ENCODE results near the gene WDR20.
"Not testable (repeated sequence)": the region's sequence is repeated elsewhere in the genome, so short reads cannot be mapped to it uniquely, and the experiment has no call there.

Gene WDR20

GRCh38 chr14:102222009-102222575, 82.4 kb downstream of the WDR20 start:
- no peak for DNase-seq

DNA sequence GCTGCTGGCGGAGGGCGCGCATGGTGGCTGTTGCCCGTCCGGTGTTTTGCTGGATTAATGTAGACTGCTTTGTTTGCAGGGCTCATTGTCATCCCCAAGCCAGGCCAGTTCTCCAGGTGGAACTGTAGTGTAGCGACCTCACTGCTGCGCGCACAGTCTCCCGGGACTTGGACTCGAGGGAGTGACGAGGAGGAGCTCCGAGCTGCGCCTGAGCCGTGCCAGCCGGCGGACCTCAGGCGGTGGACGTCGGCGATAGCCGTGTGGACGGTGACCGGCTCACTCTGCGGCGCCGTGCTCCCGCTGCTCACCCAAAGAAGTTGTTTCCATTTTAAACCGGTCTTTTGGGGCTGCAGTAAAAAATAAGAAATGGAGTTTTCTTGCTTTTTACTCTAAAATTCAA, 83.1 kb downstream of the WDR20 start:
- no peak for DNase-seq

DNA sequence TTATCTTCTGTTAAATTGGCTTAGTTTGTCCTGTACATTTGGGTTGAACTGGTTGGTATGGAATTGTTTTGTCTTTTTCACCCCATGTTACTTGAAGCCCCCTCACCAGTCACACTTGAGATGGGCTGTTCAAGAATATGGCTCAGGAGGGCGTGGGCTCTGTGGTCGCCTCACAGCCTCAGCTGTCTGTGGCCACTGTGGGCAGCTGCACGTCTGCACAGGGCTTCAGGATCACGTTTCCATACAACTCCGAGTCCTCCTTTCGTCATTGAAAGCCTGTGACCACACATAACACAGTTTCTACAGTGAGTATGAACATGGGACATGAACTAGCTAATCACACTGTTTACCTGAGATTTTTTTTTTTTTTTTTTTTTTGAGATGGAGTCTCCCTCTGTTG, 84.0 kb downstream of the WDR20 start:
- no peak for DNase-seq

DNA sequence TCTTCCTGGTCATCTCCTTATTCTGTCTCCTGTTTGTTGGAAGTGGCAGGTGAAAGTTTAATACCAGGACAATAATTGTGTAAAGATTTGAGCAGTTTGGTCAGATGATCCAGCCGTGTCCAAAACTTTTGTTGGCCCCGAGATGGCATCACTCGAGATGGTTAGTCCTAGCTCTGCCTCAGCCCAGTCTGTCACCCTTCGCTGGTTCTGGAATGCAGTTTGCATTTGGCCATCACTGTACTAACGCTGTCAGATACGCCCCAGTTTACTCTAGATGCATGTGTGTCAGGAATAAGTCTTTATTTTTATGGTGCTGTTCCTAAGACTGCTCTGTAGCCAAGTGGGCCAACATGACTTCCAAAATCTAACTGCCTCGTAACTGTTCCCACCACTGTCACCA, 85.7 kb downstream of the WDR20 start:
- DNase-seq: no peak

- DNase-seq: no peak
Observed at GRCh38 chr14:102225936-102226335, 86.2 kb downstream of the WDR20 start.

GRCh38 chr14:102226356-102227125, 86.8 kb downstream of the WDR20 start:
- DNase-seq: no peak

DNA sequence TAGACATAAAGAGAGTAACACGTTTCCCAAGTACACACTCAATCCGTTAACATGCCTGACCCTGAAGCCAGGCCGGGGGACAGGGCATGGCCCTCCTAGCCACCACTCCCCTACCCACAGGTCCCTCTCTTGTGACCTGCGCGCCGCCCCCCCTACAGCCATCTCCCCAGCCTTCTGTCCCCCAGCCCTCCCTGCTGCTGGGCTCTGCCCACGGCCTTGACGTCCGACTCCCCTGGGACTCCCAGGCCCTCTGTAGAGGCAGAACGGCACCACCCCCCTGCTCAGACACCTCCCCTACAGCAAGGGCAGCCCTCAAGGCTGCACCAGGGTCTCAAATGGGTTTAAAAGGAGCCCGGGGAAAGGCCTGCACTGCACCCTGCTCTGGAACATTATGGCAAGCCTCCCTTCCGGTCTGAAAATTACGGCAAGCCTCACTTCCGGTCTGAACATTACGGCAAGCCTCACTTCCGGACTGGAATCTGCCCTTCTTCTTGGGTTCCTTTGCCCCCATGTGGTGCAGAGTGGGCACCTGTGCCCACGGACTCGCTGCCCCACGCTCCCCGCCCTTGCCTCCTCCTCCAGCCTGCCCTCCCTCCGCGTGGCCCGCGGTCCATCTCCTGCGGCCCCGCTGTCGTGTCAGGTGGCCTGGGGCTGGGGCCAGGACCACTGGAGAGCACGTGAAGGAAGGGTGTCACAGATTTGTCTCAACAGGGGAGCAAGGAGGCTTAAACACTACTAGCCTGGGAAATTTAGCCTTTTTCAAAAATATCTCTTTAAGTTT, 87.7 kb downstream of the WDR20 start:
- no peak for DNase-seq

DNA sequence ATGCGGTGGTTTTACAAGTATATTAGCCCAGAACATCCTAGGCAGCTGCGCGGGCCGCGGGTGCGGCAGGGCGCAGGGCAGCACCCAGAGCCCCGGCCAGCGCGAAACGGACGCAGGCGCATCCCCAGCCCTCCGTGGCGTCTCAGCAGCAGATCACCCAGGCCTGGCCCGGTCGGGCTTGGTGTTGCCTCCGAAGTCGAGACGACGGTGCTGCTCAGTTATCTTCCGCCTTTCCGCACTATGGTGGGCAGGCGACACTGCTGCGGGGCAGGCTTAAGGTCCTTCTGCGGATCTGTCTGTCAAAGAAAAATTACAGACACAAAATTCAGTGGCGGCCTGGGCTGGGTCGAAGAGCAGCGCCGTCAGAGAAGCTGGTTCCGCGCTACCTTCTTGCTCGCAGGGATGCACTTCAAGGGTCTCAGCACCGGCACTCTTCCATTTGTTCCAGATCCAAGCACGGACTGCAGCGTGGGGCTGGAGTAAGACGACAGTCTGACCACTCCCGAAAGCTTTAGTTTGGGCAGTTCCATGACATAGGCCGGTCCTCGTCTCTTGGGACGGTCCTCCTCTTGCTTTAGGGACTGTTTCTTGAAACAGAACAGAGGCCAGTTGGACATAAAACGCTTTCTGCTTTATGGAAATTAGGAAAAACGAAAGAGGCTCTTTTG, 89.5 kb downstream of the WDR20 start:
- DNase-seq: no peak

DNA sequence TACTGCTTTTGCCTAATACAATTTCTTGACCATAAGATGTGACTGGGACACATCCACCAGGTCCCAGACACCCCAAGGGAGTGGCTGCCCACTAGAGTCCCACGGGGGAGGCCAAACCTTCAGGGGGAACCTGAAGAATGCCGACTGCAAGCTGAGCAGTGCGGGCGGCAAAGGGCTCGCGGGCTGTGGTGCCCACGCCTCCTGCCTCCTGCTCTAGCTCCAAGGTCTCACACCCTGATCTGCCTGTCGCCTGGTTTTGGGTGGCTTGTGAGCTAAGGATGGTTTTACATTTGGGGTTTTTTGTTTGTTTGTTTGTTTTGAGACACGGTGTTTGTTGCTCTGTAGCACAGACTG, 90.0 kb downstream of the WDR20 start:
- no peak for DNase-seq

GRCh38 chr14:102230481-102231210, 90.9 kb downstream of the WDR20 start:
- DNase-seq: no peak

DNA sequence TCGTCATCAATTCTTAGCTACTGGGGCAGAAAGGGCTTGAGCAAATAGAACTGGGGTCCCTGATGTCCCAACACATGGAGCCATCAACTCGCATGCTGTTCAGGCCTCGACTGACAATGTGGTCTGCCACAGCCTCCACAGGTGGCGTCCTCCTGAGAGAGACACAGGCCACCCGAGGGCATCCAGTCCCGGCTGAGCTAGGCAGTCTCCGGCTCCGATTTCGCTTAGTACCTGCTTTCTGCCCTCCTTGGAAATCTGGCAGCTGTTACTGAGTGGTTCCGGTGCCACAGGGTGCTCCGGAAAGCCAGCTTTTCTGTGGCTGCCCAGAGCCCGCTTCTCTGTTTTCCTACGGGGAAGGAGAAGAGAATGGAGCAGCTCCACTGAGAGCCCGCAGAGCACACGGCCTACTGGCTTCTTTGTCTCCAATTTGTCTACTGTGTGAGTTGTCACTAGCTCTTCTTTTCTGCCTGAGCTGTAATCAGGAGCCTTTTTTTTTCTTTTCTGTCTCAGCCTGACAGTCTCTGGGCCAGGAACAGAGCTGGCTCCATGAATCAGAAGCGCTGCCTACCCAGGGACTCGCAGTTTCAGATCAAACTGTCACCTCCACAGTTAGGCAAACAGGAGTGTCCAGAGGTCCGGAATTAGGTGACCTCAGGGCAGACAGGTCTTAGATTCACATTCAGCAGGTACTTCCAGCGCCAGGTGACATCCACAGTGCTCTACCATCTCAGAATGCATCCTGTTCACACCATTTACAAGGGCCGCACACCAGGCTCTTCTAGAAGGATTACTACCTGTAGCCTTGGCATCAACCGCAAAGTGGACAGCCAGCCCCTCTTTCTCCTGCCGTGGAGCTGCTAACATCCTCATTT, 92.0 kb downstream of the WDR20 start:
- no peak for DNase-seq

- no peak for DNase-seq
Observed at GRCh38 chr14:102232348-102232625, 92.6 kb downstream of the WDR20 start.

- DNase-seq: no peak
Observed at GRCh38 chr14:102233081-102233480, 93.4 kb downstream of the WDR20 start.

DNA sequence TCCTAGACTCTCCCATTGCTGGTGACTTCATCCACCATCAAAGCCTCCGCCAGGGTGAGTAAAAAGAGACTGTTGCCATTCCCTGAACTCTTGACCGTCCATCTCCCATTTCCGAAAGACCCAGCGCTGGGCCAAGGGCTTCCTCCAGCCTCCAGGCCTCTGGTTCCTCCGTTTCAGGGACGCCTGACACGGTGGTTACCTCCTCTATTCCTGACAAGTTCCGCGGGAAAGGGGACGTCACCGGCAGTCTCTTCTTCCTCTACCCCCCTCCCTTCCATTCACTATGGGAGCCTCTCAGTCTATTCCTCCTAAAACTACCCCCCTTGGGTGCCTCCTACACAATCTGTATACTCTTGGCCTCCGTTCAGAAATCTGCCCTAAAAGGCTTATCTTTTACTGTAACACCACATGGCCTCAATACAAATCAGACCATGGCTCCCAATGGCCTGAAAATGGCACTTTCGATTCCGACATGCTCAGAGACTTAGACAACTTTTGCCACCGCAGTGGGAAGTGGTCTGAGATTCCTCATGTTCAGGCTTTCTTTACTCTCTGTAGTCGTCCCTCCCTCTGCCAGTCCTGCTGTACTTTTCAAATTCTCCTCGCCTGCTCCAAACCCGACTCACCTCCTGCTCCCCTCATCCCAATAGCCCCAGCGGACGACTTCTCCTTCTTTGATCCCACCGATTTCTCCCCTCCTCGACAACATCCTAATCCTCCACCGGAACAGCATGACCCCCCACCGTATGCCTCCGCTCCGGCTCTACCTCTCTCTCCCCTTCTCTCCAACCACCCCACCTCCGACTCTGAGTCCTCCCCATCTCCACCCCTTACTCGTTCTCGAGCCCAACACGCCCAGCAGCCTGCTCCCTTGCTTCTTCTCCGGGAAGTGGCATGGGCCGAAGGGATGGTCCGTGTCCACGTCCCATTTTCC, 94.9 kb downstream of the WDR20 start:
- peak; percentile 56 for DNase-seq

DNA sequence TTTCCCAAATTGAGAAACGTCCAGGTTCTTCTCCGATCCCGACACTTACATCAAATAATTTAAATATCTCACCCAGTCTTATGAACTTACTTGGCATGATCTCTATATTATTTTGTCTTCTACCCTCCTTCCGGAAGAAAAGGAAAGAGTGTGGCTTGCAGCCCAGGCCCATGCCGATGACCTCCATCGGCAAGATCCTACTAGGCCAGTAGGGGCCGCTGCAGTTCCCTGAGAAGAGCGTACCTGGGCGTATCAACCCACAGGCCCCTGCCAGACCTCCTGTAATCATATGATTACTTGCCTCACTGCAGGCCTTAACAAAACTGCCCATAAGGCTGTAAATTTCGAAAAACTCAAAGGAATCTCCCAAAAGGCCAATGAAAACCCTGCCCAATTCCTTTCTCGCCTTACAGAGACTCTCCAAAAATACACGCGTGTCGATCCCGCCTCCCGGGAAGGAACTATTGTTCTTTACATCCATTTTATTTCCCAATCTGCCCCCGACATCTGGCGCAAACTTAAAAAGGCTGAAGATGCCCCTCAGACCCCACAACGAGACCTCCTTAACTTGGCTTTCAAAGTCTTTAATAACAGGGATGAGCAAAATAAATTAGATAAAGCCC, 95.7 kb downstream of the WDR20 start:
- DNase-seq: peak; percentile 96

- no peak for DNase-seq
Observed at GRCh38 chr14:102236026-102236425, 96.3 kb downstream of the WDR20 start.

DNA sequence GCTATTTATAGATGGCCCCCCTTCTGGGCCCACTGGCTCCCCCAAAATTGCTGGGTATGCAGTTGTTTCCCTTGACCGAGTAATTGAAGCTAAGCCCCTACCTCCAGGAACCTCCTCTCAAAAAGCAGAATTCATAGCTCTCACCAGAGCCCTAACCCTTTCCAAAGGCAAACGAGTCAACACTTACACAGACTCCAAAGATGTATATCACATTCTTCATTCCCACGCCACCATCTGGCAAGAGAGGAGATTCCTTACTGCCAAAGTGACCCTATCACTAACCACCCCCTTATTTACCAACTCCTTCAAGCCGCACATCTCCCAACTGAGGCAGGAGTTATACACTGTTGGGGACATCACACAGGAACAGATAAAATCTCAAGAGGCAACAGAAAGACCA, 98.4 kb downstream of the WDR20 start:
- no peak for DNase-seq

- DNase-seq: no peak
Observed at GRCh38 chr14:102238766-102239165, 99.1 kb downstream of the WDR20 start.

- DNase-seq: no peak
Observed at GRCh38 chr14:102239231-102239630, 99.5 kb downstream of the WDR20 start.

DNA sequence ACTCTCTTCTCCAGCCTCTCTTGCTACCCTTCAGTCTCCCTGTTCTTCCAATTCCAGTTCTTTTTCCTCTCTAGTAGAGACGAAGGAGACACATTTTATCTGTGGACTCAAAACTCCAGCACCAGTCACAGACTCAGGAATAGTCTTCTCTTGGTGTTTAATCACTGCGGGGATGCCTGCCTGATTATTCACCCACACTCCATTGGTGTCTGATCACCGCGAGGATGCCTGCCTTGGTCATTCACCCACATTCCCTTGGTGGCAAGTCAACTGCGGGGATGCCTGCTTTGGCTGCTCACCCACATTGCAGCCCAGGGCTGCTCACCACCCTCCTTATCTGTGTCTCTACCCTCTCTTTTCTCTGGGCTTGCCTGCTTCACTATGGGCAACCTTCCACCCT, 100.8 kb downstream of the WDR20 start:
- not testable (repeated sequence) for DNase-seq

DNA sequence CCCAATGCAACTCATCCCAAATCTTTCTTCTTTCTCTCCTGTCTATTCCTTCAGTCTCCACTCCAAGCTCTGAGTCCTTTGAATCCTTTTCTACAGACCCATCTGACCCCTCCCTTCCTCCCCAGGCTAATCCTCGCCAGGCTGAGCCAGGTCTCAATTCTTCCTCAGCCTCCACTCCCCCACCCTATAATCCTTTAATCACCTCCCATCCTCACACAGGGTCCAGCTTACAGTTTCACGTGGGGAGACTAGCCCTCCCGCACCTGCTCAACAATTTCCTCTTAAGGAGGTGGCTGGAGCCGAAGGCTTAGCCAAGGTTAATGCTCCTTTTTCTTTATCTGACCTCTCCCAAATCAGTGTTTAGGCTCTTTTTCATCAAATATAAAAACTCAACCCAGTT, 101.5 kb downstream of the WDR20 start:
- no peak for DNase-seq
